ENCODE results near the gene APH1A. TPM values are rescaled to one million over a fixed set of nuclear protein-coding genes. Genes with fewer than 3 reads are reported as not detected.
"Not testable (repeated sequence)": the region's sequence is repeated elsewhere in the genome, so short reads cannot be mapped to it uniquely, and the experiment has no call there.

Gene APH1A
- total RNA-seq, result 100 to 1,000 TPM; 123 to 126 TPM

- H3K4me3 Mint-ChIP-seq, result peak within 1 kb of the TSS; percentile 99
- no peaks in the 10 kb centered on the region for H3K27me3 Mint-ChIP-seq
- peaks cover 19% of the 10 kb centered on the region for H3K4me1 Mint-ChIP-seq
- peaks cover 25% of the 10 kb centered on the region for H3K36me3 Mint-ChIP-seq
- DNase-seq, result peak; percentile 95
- no peaks in the 10 kb centered on the region for H3K9me3 Mint-ChIP-seq
- peak within 1 kb of the TSS; percentile 99 for H3K27ac Mint-ChIP-seq
Measured at GRCh38 chr1:150268705-150269403, at the start of gene APH1A. Gene APH1A (minus strand): TSS chr1:150269016. CDS start chr1:150268810, 206 bp downstream.

GRCh38 chr1:150314691-150315090 is 45.9 kb upstream of the APH1A start:
- not testable (repeated sequence) for H3K4me1 Mint-ChIP-seq, H3K9me3 Mint-ChIP-seq, H3K27ac Mint-ChIP-seq, H3K4me3 Mint-ChIP-seq, H3K36me3 Mint-ChIP-seq, DNase-seq, H3K27me3 Mint-ChIP-seq

- no peaks in the 10 kb centered on the region for H3K4me1 Mint-ChIP-seq
- H3K36me3 Mint-ChIP-seq, result peaks cover 11% of the 10 kb centered on the region
- H3K27me3 Mint-ChIP-seq, result no peaks in the 10 kb centered on the region
- no peaks in the 10 kb centered on the region for H3K9me3 Mint-ChIP-seq
- no peak overlapping the region for H3K27ac Mint-ChIP-seq
- H3K4me3 Mint-ChIP-seq, result no peak overlapping the region
- DNase-seq, result no peak
Measured at GRCh38 chr1:150311762-150312161, 42.9 kb upstream of the APH1A start.

- no peak for DNase-seq
- no peaks in the 10 kb centered on the region for H3K4me1 Mint-ChIP-seq
- H3K9me3 Mint-ChIP-seq, result no peaks in the 10 kb centered on the region
- H3K4me3 Mint-ChIP-seq, result no peak overlapping the region
- H3K36me3 Mint-ChIP-seq, result peaks cover 22% of the 10 kb centered on the region
- H3K27me3 Mint-ChIP-seq, result no peaks in the 10 kb centered on the region
- H3K27ac Mint-ChIP-seq, result no peak overlapping the region
Measured at GRCh38 chr1:150309758-150310508, 41.1 kb upstream of the APH1A start.

- peaks cover 22% of the 10 kb centered on the region for H3K36me3 Mint-ChIP-seq
- H3K4me3 Mint-ChIP-seq, H3K27ac Mint-ChIP-seq, H3K27me3 Mint-ChIP-seq, H3K4me1 Mint-ChIP-seq, DNase-seq, H3K9me3 Mint-ChIP-seq: not testable (repeated sequence)
Measured at GRCh38 chr1:150308585-150308984, 39.8 kb upstream of the APH1A start.

GRCh38 chr1:150302902-150303301 is 34.1 kb upstream of the APH1A start:
- peaks cover 30% of the 10 kb centered on the region for H3K36me3 Mint-ChIP-seq
- H3K4me1 Mint-ChIP-seq, result peaks cover 7% of the 10 kb centered on the region
- H3K4me3 Mint-ChIP-seq, result no peak overlapping the region
- H3K27me3 Mint-ChIP-seq, result no peaks in the 10 kb centered on the region
- no peaks in the 10 kb centered on the region for H3K9me3 Mint-ChIP-seq
- no peak for DNase-seq
- no peak overlapping the region for H3K27ac Mint-ChIP-seq

GRCh38 chr1:150302338-150302737 is 33.5 kb upstream of the APH1A start:
- DNase-seq, result no peak
- H3K4me3 Mint-ChIP-seq, result no peak overlapping the region
- H3K36me3 Mint-ChIP-seq, result peaks cover 29% of the 10 kb centered on the region
- no peaks in the 10 kb centered on the region for H3K9me3 Mint-ChIP-seq
- H3K27me3 Mint-ChIP-seq, result no peaks in the 10 kb centered on the region
- peaks cover 11% of the 10 kb centered on the region for H3K4me1 Mint-ChIP-seq
- H3K27ac Mint-ChIP-seq, result no peak overlapping the region

GRCh38 chr1:150299716-150300115 is 30.9 kb upstream of the APH1A start:
- H3K4me3 Mint-ChIP-seq, result no peak overlapping the region
- H3K9me3 Mint-ChIP-seq, result no peaks in the 10 kb centered on the region
- H3K4me1 Mint-ChIP-seq, result peaks cover 28% of the 10 kb centered on the region
- no peak for DNase-seq
- peaks cover 32% of the 10 kb centered on the region for H3K36me3 Mint-ChIP-seq
- H3K27ac Mint-ChIP-seq, result no peak overlapping the region
- H3K27me3 Mint-ChIP-seq, result no peaks in the 10 kb centered on the region

- Mint-ChIP-seq H3K27me3 (no peaks in the 10 kb centered on the region), H3K9me3 (no peaks in the 10 kb centered on the region), H3K4me1 (peaks cover 36% of the 10 kb centered on the region), H3K27ac (peak overlapping the region; percentile 32), H3K36me3 (peaks cover 25% of the 10 kb centered on the region), H3K4me3 (peak overlapping the region; percentile 70)
- no peak for DNase-seq
Measured at GRCh38 chr1:150295476-150295875, 26.7 kb upstream of the APH1A start.

GRCh38 chr1:150293433-150294253 is 24.8 kb upstream of the APH1A start, which contains the start of gene MRPS21:
Gene MRPS21 (plus strand): TSS chr1:150293861. CDS start chr1:150294367, 506 bp downstream.
- Mint-ChIP-seq H3K4me1 (peaks cover 36% of the 10 kb centered on the region), H3K27me3 (no peaks in the 10 kb centered on the region), H3K4me3 (peak within 1 kb of the TSS; percentile 92), H3K36me3 (peaks cover 22% of the 10 kb centered on the region), H3K9me3 (no peaks in the 10 kb centered on the region), H3K27ac (peak within 1 kb of the TSS; percentile 98)
- DNase-seq, result peak; percentile 90

- peaks cover 9% of the 10 kb centered on the region for H3K4me1 Mint-ChIP-seq
- no peaks in the 10 kb centered on the region for H3K36me3 Mint-ChIP-seq
- DNase-seq, result no peak
- no peaks in the 10 kb centered on the region for H3K9me3 Mint-ChIP-seq
- H3K27me3 Mint-ChIP-seq, result no peaks in the 10 kb centered on the region
- no peak overlapping the region for H3K4me3 Mint-ChIP-seq
- no peak overlapping the region for H3K27ac Mint-ChIP-seq
Measured at GRCh38 chr1:150288822-150289221, 20.0 kb upstream of the APH1A start.

- peaks cover 7% of the 10 kb centered on the region for H3K4me1 Mint-ChIP-seq
- no peaks in the 10 kb centered on the region for H3K9me3 Mint-ChIP-seq
- DNase-seq, result no peak
- H3K27ac Mint-ChIP-seq, result no peak overlapping the region
- no peaks in the 10 kb centered on the region for H3K36me3 Mint-ChIP-seq
- no peak overlapping the region for H3K4me3 Mint-ChIP-seq
- H3K27me3 Mint-ChIP-seq, result no peaks in the 10 kb centered on the region
Measured at GRCh38 chr1:150288382-150288781, 19.6 kb upstream of the APH1A start.

- Mint-ChIP-seq H3K9me3 (no peaks in the 10 kb centered on the region), H3K4me3 (peak overlapping the region; percentile 29), H3K27me3 (peaks cover 4% of the 10 kb centered on the region), H3K4me1 (peaks cover 27% of the 10 kb centered on the region), H3K36me3 (peaks cover 7% of the 10 kb centered on the region), H3K27ac (no peak overlapping the region)
- no peak for DNase-seq
Measured at GRCh38 chr1:150283260-150283659, 14.4 kb upstream of the APH1A start.

GRCh38 chr1:150282558-150282958 is 13.7 kb upstream of the APH1A start:
- Mint-ChIP-seq H3K4me1 (peaks cover 27% of the 10 kb centered on the region), H3K27ac (peak overlapping the region; percentile 44), H3K4me3 (peak overlapping the region; percentile 71), H3K27me3 (peaks cover 4% of the 10 kb centered on the region), H3K9me3 (no peaks in the 10 kb centered on the region), H3K36me3 (peaks cover 7% of the 10 kb centered on the region)
- DNase-seq, result no peak
